Gastrocnemius medialis (tissue), 4 donors: ENCODE results near the gene HAPLN2. TPM values are rescaled to one million over a fixed set of nuclear protein-coding genes. Genes with fewer than 3 reads are reported as not detected.

Source experiments
- ATAC-seq, 2 donors: fragments of 150-250 bp; one replicate each; pipeline ENCODE4 v1.9.1; 2016
- DNase-seq, 2 donors: peaks; one replicate each; pipeline ENCODE4 v3.0.0-alpha.2; 2019
- H3K27ac ChIP-seq, 4 donors: fragments of 200-600 bp; sonication (generic); 1 replicate in 1 of 4; 2 replicates in 3 of 4; pipeline ENCODE4 v1.5.1; 2016 to 2018; ENCODE audit warnings: mild to moderate bottlenecking in 2 of 4, moderate library complexity in 1 of 4
- H3K27me3 ChIP-seq, 3 donors: fragments of 200-600 bp; sonication (generic) in 2 of 3; 1 replicate in 1 of 3; 2 replicates in 2 of 3; pipeline versions ENCODE4 v1.5.1 to v1.6.0; 2016 to 2019; ENCODE audit warnings: mild to moderate bottlenecking in 1 of 3, moderate library complexity in 1 of 3
- H3K36me3 ChIP-seq, 2 donors: fragments of 200-600 bp; sonication (generic) in 1 of 2; one replicate each; pipeline ENCODE4 v1.5.1; 2017 to 2018
- H3K4me1 ChIP-seq, 2 donors: fragments of 200-600 bp; sonication (generic) in 1 of 2; one replicate each; pipeline ENCODE4 v1.5.1; 2016 to 2017; ENCODE audit warnings: mild to moderate bottlenecking in 2 of 2
- H3K4me3 ChIP-seq, 4 donors: fragments of 200-600 bp; sonication (generic) in 3 of 4; 1 replicate in 1 of 4; 2 replicates in 3 of 4; pipeline ENCODE4 v1.5.1; 2016 to 2019; ENCODE audit warnings: mild to moderate bottlenecking in 2 of 4
- H3K9me3 ChIP-seq, 3 donors: fragments of 200-600 bp; sonication (generic) in 2 of 3; 1 replicate in 1 of 3; 2 replicates in 2 of 3; pipeline ENCODE4 v1.5.1; 2016 to 2019
- POLR2A ChIP-seq, 2 donors: fragments of 450-650 bp; IDR thresholded peaks; one replicate each; pipeline ENCODE4 v1.6.1; 2017; ENCODE audit warnings: antibody characterized with exemption in 2 of 2, mild to moderate bottlenecking in 2 of 2, moderate library complexity in 2 of 2
- in situ Hi-C, 4 donors: fragments of 200-750 bp; cut with MboI; loops; one replicate each; pipeline versions ENCODE4 v1.15.0 to v1.8.0; 2017; ENCODE audit warnings: low sequenced_read_pairs in 4 of 4
- intact Hi-C: fragments of 100-400 bp; cut with DNase I; formaldehyde crosslinking; loops from one replicate; pipeline ENCODE4 v1.15.1; 2023; ENCODE audit warnings: low total_unique reads
- total RNA-seq, 4 donors: library from RNA; depleted of rRNA; stranded (reverse); fragments of >200 nt; gene quantifications; one replicate each; pipeline versions ENCODE4 v1.1.0 to v1.2.3, GENCODE V29; 2016
- TF ChIP-seq, protein P1 (sequence below), 5 experiments: fragments of 450-650 bp in 3 of 5; fragments of 200-600 bp in 2 of 5; sonication (generic) in 2 of 5; IDR thresholded peaks in 4 of 5; conservative IDR thresholded peaks in 1 of 5; 1 replicate in 4 of 5; 2 replicates in 1 of 5; pipeline ENCODE4 v1.5.1; 2016 to 2019; ENCODE audit warnings: antibody characterized with exemption in 5 of 5, mild to moderate bottlenecking in 3 of 5, moderate library complexity in 3 of 5

HAPLN2 gene
- total RNA-seq = 1 to 10 TPM in 3 of 4 donors, under 1 TPM in 1; 0.53 to 6.0 (median 3.0) TPM

- DNase-seq (no peak), ATAC-seq (no peak)
- Histone ChIP-seq H3K4me1 (peaks cover 1 to 9% of the 10 kb centered on the region in 2 donors), H3K4me3 (no peak within 1 kb of the TSS), H3K9me3 (no peaks in the 10 kb centered on the region), H3K27me3 (peaks cover 14 to 26% (median 20%) of the 10 kb centered on the region in 3 donors), H3K27ac (peak within 1 kb of the TSS in 2 of 4 donors; percentile 28 to 47), H3K36me3 (no peaks in the 10 kb centered on the region)
- TF ChIP-seq, protein P1, sequence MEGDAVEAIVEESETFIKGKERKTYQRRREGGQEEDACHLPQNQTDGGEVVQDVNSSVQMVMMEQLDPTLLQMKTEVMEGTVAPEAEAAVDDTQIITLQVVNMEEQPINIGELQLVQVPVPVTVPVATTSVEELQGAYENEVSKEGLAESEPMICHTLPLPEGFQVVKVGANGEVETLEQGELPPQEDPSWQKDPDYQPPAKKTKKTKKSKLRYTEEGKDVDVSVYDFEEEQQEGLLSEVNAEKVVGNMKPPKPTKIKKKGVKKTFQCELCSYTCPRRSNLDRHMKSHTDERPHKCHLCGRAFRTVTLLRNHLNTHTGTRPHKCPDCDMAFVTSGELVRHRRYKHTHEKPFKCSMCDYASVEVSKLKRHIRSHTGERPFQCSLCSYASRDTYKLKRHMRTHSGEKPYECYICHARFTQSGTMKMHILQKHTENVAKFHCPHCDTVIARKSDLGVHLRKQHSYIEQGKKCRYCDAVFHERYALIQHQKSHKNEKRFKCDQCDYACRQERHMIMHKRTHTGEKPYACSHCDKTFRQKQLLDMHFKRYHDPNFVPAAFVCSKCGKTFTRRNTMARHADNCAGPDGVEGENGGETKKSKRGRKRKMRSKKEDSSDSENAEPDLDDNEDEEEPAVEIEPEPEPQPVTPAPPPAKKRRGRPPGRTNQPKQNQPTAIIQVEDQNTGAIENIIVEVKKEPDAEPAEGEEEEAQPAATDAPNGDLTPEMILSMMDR (IDR thresholded peaks at IDR 0.05 in 4 of 5, conservative IDR thresholded peaks at IDR 0.05 in 1 of 5) = peak in 1 of 5 experiments; percentile 36
- TF ChIP-seq POLR2A (IDR thresholded peaks at IDR 0.05) = no peak
- in situ Hi-C loops (loop anchor here in 1 of 4 donors (10.0 kb wide), 1 partner anchor 234 kb away; no protein-coding TSS in a partner anchor), intact Hi-C loops (no loop called here)
Measured at GRCh38 chr1:156618853-156619581, at the start of gene HAPLN2. Gene HAPLN2, plus strand, starts transcription at chr1:156619415. Its CDS starts 4,076 bp downstream, at chr1:156623491.

- H3K4me3 ChIP-seq = peak overlapping the region in 1 of 4 donors; percentile 57
- H3K27ac ChIP-seq = no peak overlapping the region
- H3K36me3 ChIP-seq = no peaks in the 10 kb centered on the region
- no peak for ATAC-seq
- H3K9me3 ChIP-seq = no peaks in the 10 kb centered on the region
- H3K4me1 ChIP-seq = peaks cover 0 to 6% of the 10 kb centered on the region in 2 donors
- in situ Hi-C loops = loop anchor here in 1 of 4 donors (10.0 kb wide), 1 partner anchor 117 kb away; no protein-coding TSS in a partner anchor
- no peak for DNase-seq
- peaks cover 0 to 4% (median 0%) of the 10 kb centered on the region in 3 donors for H3K27me3 ChIP-seq
- intact Hi-C loops = no loop called here
- TF ChIP-seq POLR2A (IDR thresholded peaks at IDR 0.05) = no peak
- TF ChIP-seq, protein P1 (IDR thresholded peaks at IDR 0.05 in 4 of 5, conservative IDR thresholded peaks at IDR 0.05 in 1 of 5) = no peak
Measured at GRCh38 chr1:156571261-156571852, 47.9 kb upstream of the HAPLN2 start.

DNA sequence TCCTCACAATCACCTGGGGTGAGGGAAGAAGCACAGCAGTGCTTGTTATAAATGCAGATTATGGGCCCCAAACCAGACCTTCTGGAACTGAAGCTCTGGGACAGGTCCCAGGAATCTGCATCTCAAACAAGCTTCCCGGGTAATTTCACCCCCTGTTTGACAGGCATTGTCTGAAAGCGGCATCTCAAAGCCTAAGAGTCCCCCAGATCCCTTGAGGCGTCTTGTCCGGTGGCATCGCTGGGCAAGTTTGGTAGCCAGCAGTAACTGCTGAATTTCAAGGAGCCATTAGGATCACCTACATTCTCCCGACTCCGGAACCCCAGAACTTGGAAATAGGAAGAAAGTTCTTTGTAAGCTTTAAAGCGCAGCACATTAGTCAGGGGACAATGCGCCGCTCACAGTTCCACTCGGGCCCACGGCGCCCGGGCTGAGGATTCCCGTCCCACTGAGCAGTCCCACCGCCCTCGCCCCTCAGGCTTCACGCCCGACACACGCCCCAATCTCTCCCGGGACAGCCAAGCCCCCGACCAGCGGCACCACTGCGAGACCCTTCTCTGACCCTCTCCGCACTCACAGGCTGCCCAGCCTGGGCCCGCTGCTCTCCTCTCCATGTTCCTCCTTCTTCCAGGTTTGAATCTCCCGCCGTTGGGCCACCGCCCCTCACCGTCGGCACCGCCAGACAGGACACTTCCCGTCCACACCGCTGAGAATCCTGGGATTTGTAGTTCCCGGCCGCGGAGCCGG is 47.1 kb upstream of the HAPLN2 start, which contains the start of gene IQGAP3:
Gene IQGAP3 (minus strand): TSS at position 647 of the 744 bp plus-strand sequence. CDS start 36 bp downstream, at position 611.
- Histone ChIP-seq H3K27me3 (peaks cover 0 to 4% (median 0%) of the 10 kb centered on the region in 3 donors), H3K27ac (peak within 1 kb of the TSS in 1 of 4 donors; percentile 13), H3K4me1 (peaks cover 0 to 6% of the 10 kb centered on the region in 2 donors), H3K9me3 (no peaks in the 10 kb centered on the region), H3K4me3 (peak within 1 kb of the TSS; percentile 45 to 69 (median 59)), H3K36me3 (no peaks in the 10 kb centered on the region)
- ATAC-seq = peak; percentile 87 to 96
- no peak for TF ChIP-seq POLR2A (IDR thresholded peaks at IDR 0.05)
- TF ChIP-seq, protein P1 (IDR thresholded peaks at IDR 0.05 in 4 of 5, conservative IDR thresholded peaks at IDR 0.05 in 1 of 5) = no peak
- intact Hi-C loops (no loop called here), in situ Hi-C loops (loop anchor here in 1 of 4 donors (10.0 kb wide), 1 partner anchor 117 kb away; no protein-coding TSS in a partner anchor)
- peak; percentile 80 to 83 for DNase-seq

- TF ChIP-seq, protein P1 (IDR thresholded peaks at IDR 0.05 in 4 of 5, conservative IDR thresholded peaks at IDR 0.05 in 1 of 5) = no peak
- TF ChIP-seq POLR2A (IDR thresholded peaks at IDR 0.05) = no peak
- in situ Hi-C loops = loop anchor here in 1 of 4 donors (10.0 kb wide), 1 partner anchor 118 kb away; no protein-coding TSS in a partner anchor
- Histone ChIP-seq H3K27ac (peak overlapping the region in 1 of 4 donors; percentile 13), H3K27me3 (peaks cover 0 to 4% (median 0%) of the 10 kb centered on the region in 3 donors), H3K4me3 (peak overlapping the region; percentile 45 to 69 (median 59)), H3K9me3 (no peaks in the 10 kb centered on the region), H3K4me1 (peaks cover 0 to 6% of the 10 kb centered on the region in 2 donors), H3K36me3 (no peaks in the 10 kb centered on the region)
- DNase-seq = no peak
- ATAC-seq = peak; percentile 8 to 47
- intact Hi-C loops = no loop called here
Measured at GRCh38 chr1:156572663-156573018, 46.6 kb upstream of the HAPLN2 start.
